ENCODE measurements around the gene DYNC1I1. TPM values are rescaled to one million over a fixed set of nuclear protein-coding genes. Genes with fewer than 3 reads are reported as not detected.

DYNC1I1 gene
- total RNA-seq, 1 donor from 2014 or later: 1.6 TPM

DNA sequence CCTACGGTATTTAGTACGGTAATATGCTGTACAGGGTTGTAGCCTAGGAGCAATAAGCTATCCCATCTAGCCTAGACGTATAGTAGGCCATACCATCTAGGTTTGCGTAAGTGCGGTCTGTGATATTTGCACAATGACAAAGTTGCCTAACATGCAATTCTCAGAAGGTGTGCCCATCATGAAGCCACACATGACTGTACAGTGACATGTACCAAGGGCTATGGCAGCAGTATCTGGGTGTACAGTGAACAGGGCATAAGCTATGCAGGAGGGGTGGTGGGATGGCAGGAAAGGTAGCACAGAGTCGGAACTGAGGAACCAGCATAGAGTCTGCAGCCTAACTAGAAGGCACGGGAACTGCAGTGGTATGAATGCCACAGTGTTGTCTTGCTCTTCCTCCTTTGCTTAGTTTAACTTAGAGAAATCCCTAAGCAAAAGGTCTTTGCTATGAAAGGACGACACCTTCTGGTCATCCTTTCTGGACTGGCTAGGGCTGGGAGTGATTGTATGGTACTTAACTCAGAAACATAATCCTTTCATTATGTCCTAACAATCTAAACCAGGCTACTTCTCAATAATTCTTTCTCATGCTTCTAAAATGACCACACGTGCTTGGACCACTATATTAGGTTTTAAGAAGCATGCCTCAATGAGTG lies 93.5 kb downstream of the DYNC1I1 start:
- no peaks in the 10 kb centered on the region for H3K4me1 Mint-ChIP-seq (ENCODE audit: low read depth)

DNA sequence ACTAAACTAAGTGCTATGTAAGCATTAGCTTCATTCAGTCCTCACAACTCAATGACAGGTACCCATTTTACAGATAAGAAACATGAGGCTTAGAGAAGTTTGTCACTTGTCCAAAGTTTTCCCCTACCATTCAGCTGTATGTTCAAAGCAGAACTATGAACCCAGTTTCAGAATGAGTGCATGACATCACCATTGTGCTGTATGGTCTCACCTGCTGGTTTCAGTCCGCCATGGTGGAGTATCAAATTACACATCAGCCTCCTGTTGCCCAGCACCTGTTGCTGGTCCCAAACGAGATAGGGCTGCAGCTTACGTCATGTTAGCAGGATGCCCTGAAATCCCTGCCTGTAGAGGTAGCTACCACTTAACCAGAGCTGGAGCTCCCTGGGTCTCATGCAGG lies 95.0 kb downstream of the DYNC1I1 start:
- Mint-ChIP-seq H3K36me3 (ENCODE audit: insufficient read depth) (no peaks in the 10 kb centered on the region), H3K27ac (no peak overlapping the region), H3K9me3 (ENCODE audit: low read depth) (no peaks in the 10 kb centered on the region), H3K4me1 (ENCODE audit: low read depth) (peaks cover 4% of the 10 kb centered on the region), H3K27me3 (peaks cover 8% of the 10 kb centered on the region), H3K4me3 (ENCODE audit: low read depth) (no peak overlapping the region)
- TF ChIP-seq, protein P1, sequence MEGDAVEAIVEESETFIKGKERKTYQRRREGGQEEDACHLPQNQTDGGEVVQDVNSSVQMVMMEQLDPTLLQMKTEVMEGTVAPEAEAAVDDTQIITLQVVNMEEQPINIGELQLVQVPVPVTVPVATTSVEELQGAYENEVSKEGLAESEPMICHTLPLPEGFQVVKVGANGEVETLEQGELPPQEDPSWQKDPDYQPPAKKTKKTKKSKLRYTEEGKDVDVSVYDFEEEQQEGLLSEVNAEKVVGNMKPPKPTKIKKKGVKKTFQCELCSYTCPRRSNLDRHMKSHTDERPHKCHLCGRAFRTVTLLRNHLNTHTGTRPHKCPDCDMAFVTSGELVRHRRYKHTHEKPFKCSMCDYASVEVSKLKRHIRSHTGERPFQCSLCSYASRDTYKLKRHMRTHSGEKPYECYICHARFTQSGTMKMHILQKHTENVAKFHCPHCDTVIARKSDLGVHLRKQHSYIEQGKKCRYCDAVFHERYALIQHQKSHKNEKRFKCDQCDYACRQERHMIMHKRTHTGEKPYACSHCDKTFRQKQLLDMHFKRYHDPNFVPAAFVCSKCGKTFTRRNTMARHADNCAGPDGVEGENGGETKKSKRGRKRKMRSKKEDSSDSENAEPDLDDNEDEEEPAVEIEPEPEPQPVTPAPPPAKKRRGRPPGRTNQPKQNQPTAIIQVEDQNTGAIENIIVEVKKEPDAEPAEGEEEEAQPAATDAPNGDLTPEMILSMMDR (IDR thresholded peaks at IDR 0.05; ENCODE audit: unreplicated experiment): no peak
- DNase-seq (ENCODE audit: low spot score, unreplicated experiment): no peak

More for the DNA sequence above, 93.5 kb downstream of the DYNC1I1 start:
- no peaks in the 10 kb centered on the region for H3K9me3 Mint-ChIP-seq (ENCODE audit: low read depth)
- H3K27ac Mint-ChIP-seq: no peak overlapping the region
- H3K36me3 Mint-ChIP-seq (ENCODE audit: insufficient read depth): no peaks in the 10 kb centered on the region
- TF ChIP-seq, protein P1 (IDR thresholded peaks at IDR 0.05; ENCODE audit: unreplicated experiment): peak; percentile 47
- peaks cover 4% of the 10 kb centered on the region for H3K27me3 Mint-ChIP-seq
- no peak for DNase-seq (ENCODE audit: low spot score, unreplicated experiment)
- H3K4me3 Mint-ChIP-seq (ENCODE audit: low read depth): no peak overlapping the region

DNA sequence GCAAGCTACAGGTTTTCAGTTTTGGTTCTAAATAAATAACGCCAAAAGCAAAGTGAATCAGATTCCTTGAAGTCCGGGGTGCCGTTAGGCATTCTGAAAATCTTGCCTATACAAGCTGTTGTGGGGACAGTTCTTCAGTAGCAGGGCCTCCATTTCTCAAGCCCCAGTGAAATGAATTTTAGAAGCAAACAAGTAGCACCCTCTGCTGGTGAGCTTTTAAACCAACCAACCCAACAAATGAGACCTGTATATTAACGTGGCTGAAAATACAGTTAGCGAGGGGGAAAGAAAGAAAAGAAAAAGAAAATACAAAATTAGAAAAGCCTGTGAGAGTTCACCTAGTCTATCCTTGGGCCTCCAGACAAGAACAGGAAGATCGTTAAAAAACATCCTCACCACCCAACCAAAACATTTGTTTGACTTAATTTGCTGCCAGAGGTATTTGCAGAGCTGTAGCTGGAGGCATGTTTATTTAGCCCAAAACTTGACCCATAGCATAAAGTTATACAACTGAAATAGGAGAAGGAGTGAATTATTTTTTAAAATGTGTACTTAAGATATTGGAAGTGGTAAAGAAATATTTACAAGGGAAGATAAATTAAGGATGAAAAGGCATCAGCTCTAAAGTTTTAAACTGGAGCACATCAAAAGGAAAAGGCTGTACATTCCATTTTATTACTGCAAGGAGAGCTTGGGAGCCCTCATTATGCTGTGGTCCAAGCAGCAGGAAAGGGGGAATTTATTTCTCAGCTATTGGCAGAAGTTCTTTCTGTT lies 98.9 kb downstream of the DYNC1I1 start:
- TF ChIP-seq, protein P1 (IDR thresholded peaks at IDR 0.05; ENCODE audit: unreplicated experiment): peak; percentile 78
- H3K27ac Mint-ChIP-seq: no peak overlapping the region

DNA sequence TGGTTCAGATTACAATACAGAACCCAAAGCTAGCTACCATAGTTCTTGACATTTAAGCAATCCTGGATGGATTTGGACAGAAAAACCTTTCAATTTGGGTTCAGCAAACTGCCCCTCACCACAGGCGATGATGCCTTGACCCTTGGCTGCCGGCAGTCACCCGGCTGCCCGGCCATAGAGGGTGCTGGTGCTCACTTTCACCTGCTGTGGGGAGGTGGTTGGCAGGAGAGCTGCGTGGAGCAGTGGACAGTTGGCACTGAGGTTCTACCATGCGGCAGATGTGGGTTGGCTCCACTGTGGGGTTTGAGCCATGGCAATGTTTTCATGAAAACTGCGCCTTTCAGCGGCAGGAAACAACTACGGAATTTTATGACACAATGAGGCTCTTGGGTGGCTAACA lies 99.5 kb downstream of the DYNC1I1 start:
- no peaks in the 10 kb centered on the region for H3K36me3 Mint-ChIP-seq (ENCODE audit: insufficient read depth)
- H3K27me3 Mint-ChIP-seq: peaks cover 26% of the 10 kb centered on the region
- DNase-seq (ENCODE audit: low spot score, unreplicated experiment): no peak
- no peaks in the 10 kb centered on the region for H3K9me3 Mint-ChIP-seq (ENCODE audit: low read depth)
- TF ChIP-seq, protein P1 (IDR thresholded peaks at IDR 0.05; ENCODE audit: unreplicated experiment): no peak
- H3K4me3 Mint-ChIP-seq (ENCODE audit: low read depth): no peak overlapping the region
- H3K4me1 Mint-ChIP-seq (ENCODE audit: low read depth): peaks cover 4% of the 10 kb centered on the region
- no peak overlapping the region for H3K27ac Mint-ChIP-seq

More for the DNA sequence above, 98.9 kb downstream of the DYNC1I1 start:
- DNase-seq (ENCODE audit: low spot score, unreplicated experiment): peak; percentile 25
- H3K4me3 Mint-ChIP-seq (ENCODE audit: low read depth): no peak overlapping the region
- H3K4me1 Mint-ChIP-seq (ENCODE audit: low read depth): peaks cover 4% of the 10 kb centered on the region
- H3K36me3 Mint-ChIP-seq (ENCODE audit: insufficient read depth): no peaks in the 10 kb centered on the region
- H3K27me3 Mint-ChIP-seq: peaks cover 26% of the 10 kb centered on the region
- H3K9me3 Mint-ChIP-seq (ENCODE audit: low read depth): no peaks in the 10 kb centered on the region

DNA sequence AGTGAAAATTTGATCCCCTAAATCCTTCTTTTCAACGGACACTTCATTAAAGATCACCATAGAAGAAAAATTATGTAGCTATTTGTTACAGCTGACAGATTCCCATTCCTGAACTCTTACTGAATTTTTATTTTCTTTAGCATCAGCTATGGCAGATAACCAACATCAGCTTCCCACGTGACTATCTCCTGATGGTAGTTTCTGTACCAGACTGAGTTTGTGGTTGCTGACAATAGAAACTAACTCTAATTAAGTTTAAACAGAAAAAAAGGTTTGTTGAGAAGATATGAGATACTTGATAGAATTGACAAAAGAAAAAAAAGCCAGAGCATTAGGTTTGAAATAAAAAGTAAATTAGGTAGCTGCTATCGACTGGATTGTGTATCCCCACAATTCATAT lies 101.8 kb downstream of the DYNC1I1 start:
- H3K27me3 Mint-ChIP-seq: peaks cover 26% of the 10 kb centered on the region

More for the DNA sequence above, 101.8 kb downstream of the DYNC1I1 start:
- no peak overlapping the region for H3K4me3 Mint-ChIP-seq (ENCODE audit: low read depth)
- TF ChIP-seq, protein P1 (IDR thresholded peaks at IDR 0.05; ENCODE audit: unreplicated experiment): no peak
- peaks cover 8% of the 10 kb centered on the region for H3K9me3 Mint-ChIP-seq (ENCODE audit: low read depth)
- DNase-seq (ENCODE audit: low spot score, unreplicated experiment): no peak
- peaks cover 4% of the 10 kb centered on the region for H3K4me1 Mint-ChIP-seq (ENCODE audit: low read depth)
- H3K27ac Mint-ChIP-seq: no peak overlapping the region
- H3K36me3 Mint-ChIP-seq (ENCODE audit: insufficient read depth): no peaks in the 10 kb centered on the region
